Stimulated activated naive CD8-positive, alpha-beta T cell treated with anti-CD3 and anti-CD28 coated beads, Interleukin-15, Interleukin-2, amounts not matched to agents 100 U/mL and 50 U/mL, for 24 hours (primary cell): Measurements from ENCODE around the gene CSF1.
"Not testable (repeated sequence)": the region's sequence is repeated elsewhere in the genome, so short reads cannot be mapped to it uniquely, and the experiment has no call there.

Experiments used
- ATAC-seq: fragments of 150-1000 bp; cut with Tn5 transposase; one replicate; pipeline ENCODE4 v1.10.0; 2021
- DNase-seq: peaks from one replicate; pipeline ENCODE4 v3.0.0; 2021

Gene CSF1

GRCh38 chr1:109910123-109910962 lies at the start of gene CSF1:
Gene CSF1 (plus strand): TSS chr1:109910849. CDS start chr1:109911024, 175 bp downstream.
- DNase-seq: peak; percentile 70
- ATAC-seq: peak; percentile 47

- not testable (repeated sequence) for DNase-seq, ATAC-seq
Measured at GRCh38 chr1:109861616-109862015, 49.0 kb upstream of the CSF1 start.

- DNase-seq (no peak), ATAC-seq (no peak)
Measured at GRCh38 chr1:109863667-109864046, 47.0 kb upstream of the CSF1 start.

- ATAC-seq (no peak), DNase-seq (no peak)
Measured at GRCh38 chr1:109864047-109864822, 46.4 kb upstream of the CSF1 start.

GRCh38 chr1:109864930-109865612 lies 45.6 kb upstream of the CSF1 start:
- ATAC-seq (no peak), DNase-seq (no peak)

GRCh38 chr1:109866071-109866470 lies 44.6 kb upstream of the CSF1 start:
- DNase-seq (no peak), ATAC-seq (no peak)

- no peak for ATAC-seq
- no peak for DNase-seq
Measured at GRCh38 chr1:109873278-109874175, 37.1 kb upstream of the CSF1 start.

GRCh38 chr1:109874445-109874844 lies 36.2 kb upstream of the CSF1 start:
- DNase-seq (no peak), ATAC-seq (no peak)

- ATAC-seq: no peak
Measured at GRCh38 chr1:109875874-109876273, 34.8 kb upstream of the CSF1 start.

GRCh38 chr1:109876617-109877316 lies 33.9 kb upstream of the CSF1 start:
- no peak for DNase-seq
- no peak for ATAC-seq

More at GRCh38 chr1:109875874-109876273, 34.8 kb upstream of the CSF1 start:
- DNase-seq: no peak

- DNase-seq: no peak
- no peak for ATAC-seq
Measured at GRCh38 chr1:109877317-109877771, 33.3 kb upstream of the CSF1 start.

- ATAC-seq (no peak), DNase-seq (no peak)
Measured at GRCh38 chr1:109877776-109878175, 32.9 kb upstream of the CSF1 start.

GRCh38 chr1:109878531-109879104 lies 32.0 kb upstream of the CSF1 start:
- DNase-seq (no peak), ATAC-seq (no peak)

GRCh38 chr1:109879371-109879770 lies 31.3 kb upstream of the CSF1 start:
- not testable (repeated sequence) for DNase-seq, ATAC-seq

- DNase-seq (no peak), ATAC-seq (no peak)
Measured at GRCh38 chr1:109879881-109880525, 30.6 kb upstream of the CSF1 start.

GRCh38 chr1:109880971-109881894 lies 29.4 kb upstream of the CSF1 start:
- no peak for DNase-seq
- peak; percentile 2 for ATAC-seq

- DNase-seq (no peak), ATAC-seq (no peak)
Measured at GRCh38 chr1:109881906-109882287, 28.8 kb upstream of the CSF1 start.

- no peak for DNase-seq
- ATAC-seq: no peak
Measured at GRCh38 chr1:109882288-109883245, 28.1 kb upstream of the CSF1 start.
